Neural progenitor cell (in vitro differentiated cells): ENCODE measurements around the gene DLG4. TPM values are rescaled to one million over a fixed set of nuclear protein-coding genes. Genes with fewer than 3 reads are reported as not detected.
A peak's percentile ranks its signal among the peaks of the same experiment; 100 is the strongest.

Experiments used
- DNase-seq: peaks from one replicate; pipeline ENCODE4 v3.0.0-alpha.2; 2016; ENCODE audit warnings: low spot score
- H2AFZ ChIP-seq: fragments of 200-600 bp; sonication (generic); replicated peaks from 2 replicates; pipeline ENCODE4 v1.6.1; 2016; ENCODE audit warnings: antibody characterized with exemption
- H3F3A ChIP-seq: fragments of 200-600 bp; sonication (generic); 2 replicates; pipeline ENCODE4 v1.6.1; 2016; ENCODE audit warnings: antibody characterized with exemption, low read depth
- H3K27ac ChIP-seq: fragments of 200-600 bp; sonication (generic); 2 replicates; pipeline ENCODE4 v1.5.1; 2016; ENCODE audit warnings: mild to moderate bottlenecking
- H3K27me3 ChIP-seq: fragments of 200-600 bp; sonication (generic); 2 replicates; pipeline ENCODE4 v1.6.1; 2016; ENCODE audit warnings: mild to moderate bottlenecking, moderate library complexity
- H3K36me3 ChIP-seq: fragments of 200-600 bp; sonication (generic); 2 replicates; pipeline ENCODE4 v1.5.1; 2016
- H3K4me1 ChIP-seq: fragments of 200-600 bp; sonication (generic); 2 replicates; pipeline ENCODE4 v1.6.1; 2016; ENCODE audit warnings: mixed run types
- H3K4me2 ChIP-seq: fragments of 200-600 bp; sonication (generic); 2 replicates; pipeline ENCODE4 v1.6.1; 2016
- H3K4me3 ChIP-seq: fragments of 200-600 bp; sonication (generic); 2 replicates; pipeline ENCODE4 v1.5.1; 2016
- H3K79me2 ChIP-seq: fragments of 200-600 bp; sonication (generic); 2 replicates; pipeline ENCODE4 v1.6.1; 2016; ENCODE audit warnings: low read depth
- H3K9ac ChIP-seq: fragments of 200-600 bp; sonication (generic); 2 replicates; pipeline ENCODE4 v1.6.1; 2016
- H3K9me3 ChIP-seq: fragments of 200-600 bp; sonication (generic); 2 replicates; pipeline ENCODE4 v1.5.1; 2016; ENCODE audit warnings: low read depth
- H4K20me1 ChIP-seq: fragments of 200-600 bp; sonication (generic); 2 replicates; pipeline ENCODE4 v1.6.1; 2016; ENCODE audit warnings: low read depth
- H3K27ac Mint-ChIP-seq: 3 replicates; pipeline ENCODE4 v1.8.0; 2021; ENCODE audit warnings: mixed read lengths
- H3K27me3 Mint-ChIP-seq: 2 replicates; pipeline ENCODE4 v1.8.0; 2022; ENCODE audit warnings: low read depth, mild to moderate bottlenecking, inconsistent platforms, moderate library complexity, mixed read lengths; ENCODE audit not compliant: insufficient read depth
- H3K36me3 Mint-ChIP-seq: 3 replicates; pipeline ENCODE4 v1.8.0; 2021; ENCODE audit warnings: mixed read lengths
- H3K4me1 Mint-ChIP-seq: 3 replicates; pipeline ENCODE4 v1.8.0; 2021; ENCODE audit warnings: mixed read lengths
- H3K4me3 Mint-ChIP-seq: 3 replicates; pipeline ENCODE4 v1.8.0; 2021; ENCODE audit warnings: mild to moderate bottlenecking, moderate library complexity, mixed read lengths
- H3K9me3 Mint-ChIP-seq: 3 replicates; pipeline ENCODE4 v1.8.0; 2020; ENCODE audit warnings: mixed read lengths
- CTCF ChIP-seq: fragments of 200-600 bp; sonication (generic); IDR thresholded peaks from 2 replicates; pipeline ENCODE4 v1.5.1; 2017; ENCODE audit warnings: antibody characterized with exemption, mild to moderate bottlenecking
- EZH2phosphoT487 ChIP-seq: fragments of 200-600 bp; sonication (generic); IDR thresholded peaks from 2 replicates; pipeline ENCODE4 v1.6.1; 2017; ENCODE audit warnings: antibody characterized with exemption
- microRNA counts: library from miRNA; unstranded; fragments of <30 nt; microRNA quantifications from one replicate; lab custom pipeline; 2016
- microRNA-seq: library from miRNA; unstranded; fragments of <30 nt; microRNA quantifications from one replicate; pipeline ENCODE4, GENCODE V29; 2016
- small RNA-seq: library from RNA; depleted of rRNA; stranded (forward); fragments of <200 nt; gene quantifications from one replicate; pipeline ENCODE3, GENCODE V24; 2015
- total RNA-seq: library from RNA; depleted of rRNA; stranded (reverse); fragments of >200 nt; gene quantifications from 2 replicates; pipeline ENCODE4 v1.2.3, GENCODE V29; 2015; ENCODE audit warnings: low replicate concordance

Gene DLG4
- total RNA-seq, 1 donor from 2014 or later, result 23.5 TPM

GRCh38 chr17:7137171-7137943 lies 82.3 kb downstream of the DLG4 start:
- Histone ChIP-seq H3K4me3 (no peak overlapping the region), H3K27me3 (peaks cover 45% of the 10 kb centered on the region), H3F3A (peaks cover 22% of the 10 kb centered on the region), H2AFZ (no peak overlapping the region), H3K9me3 (no peaks in the 10 kb centered on the region), H3K27ac (no peak overlapping the region), H3K36me3 (no peaks in the 10 kb centered on the region), H3K4me2 (no peak overlapping the region), H3K79me2 (no peaks in the 10 kb centered on the region), H3K4me1 (peaks cover 12% of the 10 kb centered on the region), H4K20me1 (peaks cover 4% of the 10 kb centered on the region), H3K9ac (no peak overlapping the region)
- H3K9me3 Mint-ChIP-seq, result no peaks in the 10 kb centered on the region
- H3K4me3 Mint-ChIP-seq, result no peak overlapping the region
- DNase-seq, result no peak
- H3K4me1 Mint-ChIP-seq, result peaks cover 48% of the 10 kb centered on the region
- H3K36me3 Mint-ChIP-seq, result no peaks in the 10 kb centered on the region
- TF ChIP-seq CTCF (no peak), EZH2phosphoT487 (no peak)
- H3K27me3 Mint-ChIP-seq, result peaks cover 21% of the 10 kb centered on the region
- peak overlapping the region; percentile 11 for H3K27ac Mint-ChIP-seq

MicroRNAs within 50 kb of the gene (microRNA counts, 767-probe panel; counts per million panel counts)
- microRNA hsa-miR-324-3p (lab: Ali Mortazavi, UCI), result 460 counts per million, percentile 90 among the panel's probes with 10 or more counts
- microRNA hsa-miR-324-5p (lab: Ali Mortazavi, UCI), result 460 counts per million, percentile 90 among the panel's probes with 10 or more counts

Small RNA genes lying within 50 kb of the gene (microRNA-seq; reads per million reads assigned to microRNA genes)
- gene MIR324, result 249 reads per million, percentile 84 among the genes with 10 or more reads in this experiment

Small RNA genes lying within 50 kb of the gene (small RNA-seq; reads per million reads assigned to genes)
- gene AC120057.4 (not detected), gene MIR324 (0.18 reads per million), gene RF00019 (not detected)

Other genes starting within 250 kb of the DLG4 start
- gene ALOX12, start 223.8 kb downstream of the DLG4 start, total RNA-seq, result 0.21 and 0.40 TPM in 2 replicates
- 104 and 137 TPM in 2 replicates for gene RNASEK, start 207.2 kb downstream of the DLG4 start, total RNA-seq
- gene BCL6B, start 196.8 kb downstream of the DLG4 start, total RNA-seq, result 3.8 and 5.3 TPM in 2 replicates
- gene SLC16A13, start 183.8 kb downstream of the DLG4 start, total RNA-seq, result 1.4 TPM in 1 of 2 replicates, not detected in the other
- gene SLC16A11, start 175.7 kb downstream of the DLG4 start, total RNA-seq, result not detected in 2 replicates
- not detected in 2 replicates for gene CLEC10A, start 139.6 kb downstream of the DLG4 start, total RNA-seq
- not detected in 2 replicates for gene ASGR2, start 105.0 kb downstream of the DLG4 start, total RNA-seq
- 3.1 and 4.4 TPM in 2 replicates for gene ASGR1, start 40.5 kb downstream of the DLG4 start, total RNA-seq
- 86.7 and 194 TPM in 2 replicates for gene ACADVL, start 102 bp upstream of the DLG4 start, total RNA-seq
- 43.9 and 113 TPM in 2 replicates for gene DVL2, start 14.7 kb upstream of the DLG4 start, total RNA-seq
- gene PHF23, start 19.6 kb upstream of the DLG4 start, total RNA-seq, result 31.6 and 59.1 TPM in 2 replicates
- gene GABARAP, start 22.6 kb upstream of the DLG4 start, total RNA-seq, result 225 and 276 TPM in 2 replicates
- gene CTDNEP1, start 31.9 kb upstream of the DLG4 start, total RNA-seq, result 46.5 and 55.3 TPM in 2 replicates
- 17.5 and 42.2 TPM in 2 replicates for gene ELP5, start 32.4 kb upstream of the DLG4 start, total RNA-seq
- 0.32 and 1.3 TPM in 2 replicates for gene CLDN7, start 42.6 kb upstream of the DLG4 start, total RNA-seq
- 1.7 and 7.3 TPM in 2 replicates for gene SLC2A4, start 61.9 kb upstream of the DLG4 start, total RNA-seq
- gene YBX2, start 74.8 kb upstream of the DLG4 start, total RNA-seq, result 2.7 and 9.1 TPM in 2 replicates
- 251 and 370 TPM in 2 replicates for gene EIF5A, start 87.8 kb upstream of the DLG4 start, total RNA-seq
- 20.5 and 41.8 TPM in 2 replicates for gene GPS2, start 95.5 kb upstream of the DLG4 start, total RNA-seq
- 5.1 and 26.3 TPM in 2 replicates for gene NEURL4, start 109.5 kb upstream of the DLG4 start, total RNA-seq
- gene ACAP1, start 116.7 kb upstream of the DLG4 start, total RNA-seq, result 0.65 and 2.7 TPM in 2 replicates
- 2.7 and 8.2 TPM in 2 replicates for gene KCTD11, start 132.3 kb upstream of the DLG4 start, total RNA-seq
- not detected in 2 replicates for gene TMEM95, start 135.3 kb upstream of the DLG4 start, total RNA-seq
- gene TNK1, start 161.3 kb upstream of the DLG4 start, total RNA-seq, result 1.8 and 4.0 TPM in 2 replicates
- gene PLSCR3, start 174.7 kb upstream of the DLG4 start, total RNA-seq, result 6.6 and 17.5 TPM in 2 replicates
- 72.0 and 152 TPM in 2 replicates for gene TMEM256, start 184.3 kb upstream of the DLG4 start, total RNA-seq
- 13.9 and 36.5 TPM in 2 replicates for gene NLGN2, start 188.0 kb upstream of the DLG4 start, total RNA-seq
- not detected in 2 replicates for gene SPEM1, start 200.5 kb upstream of the DLG4 start, total RNA-seq
- not detected in 2 replicates for gene SPEM2, start 205.8 kb upstream of the DLG4 start, total RNA-seq
- not detected in 2 replicates for gene SPEM3, start 209.0 kb upstream of the DLG4 start, total RNA-seq
- gene TMEM102, start 215.6 kb upstream of the DLG4 start, total RNA-seq, result 1.0 and 1.6 TPM in 2 replicates
- gene FGF11, start 219.7 kb upstream of the DLG4 start, total RNA-seq, result 7.6 and 14.9 TPM in 2 replicates
- gene CHRNB1, start 225.2 kb upstream of the DLG4 start, total RNA-seq, result 7.4 and 7.5 TPM in 2 replicates